OCI-LY1 (cell line): ENCODE data around the gene FBXL17.

ENCODE experiments used
- EZH2 ChIP-seq: fragments of 200-600 bp; sonication (generic), shearing (Covaris generic); IDR thresholded peaks from 2 replicates; pipeline ENCODE4 v1.8.0; 2017; ENCODE audit warnings: borderline replicate concordance, mixed run types, mild to moderate bottlenecking, antibody characterized with exemption, low read length, moderate library complexity, mixed read lengths
- TF ChIP-seq, protein P1 (sequence below): fragments of 200-600 bp; sonication (generic), shearing (Covaris generic); IDR thresholded peaks from 2 replicates; pipeline ENCODE4 v1.5.1; 2017; ENCODE audit warnings: mild to moderate bottlenecking, antibody characterized with exemption, low read length, moderate library complexity, mixed read lengths

DNA sequence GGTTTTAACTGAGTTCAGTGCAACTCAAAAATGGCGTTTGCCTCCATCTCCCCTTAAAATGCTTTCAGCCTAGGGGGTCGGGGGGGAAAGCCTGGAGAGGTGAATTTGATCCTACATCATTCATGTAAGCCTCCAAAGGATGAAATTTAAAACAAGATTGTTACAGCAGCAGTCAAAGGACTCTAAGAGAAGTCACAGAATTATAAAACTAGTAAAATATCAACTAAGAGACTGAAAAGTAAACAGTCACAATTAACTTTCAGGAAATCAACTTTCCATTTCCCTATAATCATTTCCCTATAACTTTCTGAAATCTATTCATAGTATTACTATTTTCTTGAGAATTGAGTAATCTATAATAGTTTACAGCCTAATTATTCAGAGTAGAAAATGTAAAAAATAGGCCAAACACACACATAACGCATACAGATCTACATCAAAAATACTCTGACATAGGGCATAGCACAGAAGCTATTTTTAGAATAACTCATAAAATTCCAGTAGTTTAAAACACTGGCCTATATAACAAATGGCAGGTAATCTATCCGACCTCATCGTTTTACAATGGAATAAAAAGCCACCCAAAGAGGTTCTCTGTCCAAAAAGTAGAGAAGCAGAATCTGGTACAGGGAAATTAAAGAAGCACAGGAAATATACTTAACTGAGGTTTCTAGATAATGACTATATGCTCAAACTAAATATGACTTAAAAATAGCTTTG, 37.6 kb downstream of the FBXL17 start:
- no peak for TF ChIP-seq EZH2
- TF ChIP-seq, protein P1, sequence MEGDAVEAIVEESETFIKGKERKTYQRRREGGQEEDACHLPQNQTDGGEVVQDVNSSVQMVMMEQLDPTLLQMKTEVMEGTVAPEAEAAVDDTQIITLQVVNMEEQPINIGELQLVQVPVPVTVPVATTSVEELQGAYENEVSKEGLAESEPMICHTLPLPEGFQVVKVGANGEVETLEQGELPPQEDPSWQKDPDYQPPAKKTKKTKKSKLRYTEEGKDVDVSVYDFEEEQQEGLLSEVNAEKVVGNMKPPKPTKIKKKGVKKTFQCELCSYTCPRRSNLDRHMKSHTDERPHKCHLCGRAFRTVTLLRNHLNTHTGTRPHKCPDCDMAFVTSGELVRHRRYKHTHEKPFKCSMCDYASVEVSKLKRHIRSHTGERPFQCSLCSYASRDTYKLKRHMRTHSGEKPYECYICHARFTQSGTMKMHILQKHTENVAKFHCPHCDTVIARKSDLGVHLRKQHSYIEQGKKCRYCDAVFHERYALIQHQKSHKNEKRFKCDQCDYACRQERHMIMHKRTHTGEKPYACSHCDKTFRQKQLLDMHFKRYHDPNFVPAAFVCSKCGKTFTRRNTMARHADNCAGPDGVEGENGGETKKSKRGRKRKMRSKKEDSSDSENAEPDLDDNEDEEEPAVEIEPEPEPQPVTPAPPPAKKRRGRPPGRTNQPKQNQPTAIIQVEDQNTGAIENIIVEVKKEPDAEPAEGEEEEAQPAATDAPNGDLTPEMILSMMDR: no peak
